HG02885 (cell line): Measurements from ENCODE around the gene HIPK2.

Source experiments
- ATAC-seq: cut with Tn5 transposase; IDR thresholded peaks from one replicate; pipeline ENCODE4 v1.9.1; 2021; ENCODE audit warnings: mild to moderate bottlenecking; ENCODE audit not compliant: unreplicated experiment, poor library complexity

The HIPK2 gene

GRCh38 chr7:139603282-139603681 is 174.5 kb downstream of the HIPK2 start:
- ATAC-seq, result no peak

GRCh38 chr7:139602143-139602722 is 175.6 kb downstream of the HIPK2 start:
- ATAC-seq, result no peak

DNA sequence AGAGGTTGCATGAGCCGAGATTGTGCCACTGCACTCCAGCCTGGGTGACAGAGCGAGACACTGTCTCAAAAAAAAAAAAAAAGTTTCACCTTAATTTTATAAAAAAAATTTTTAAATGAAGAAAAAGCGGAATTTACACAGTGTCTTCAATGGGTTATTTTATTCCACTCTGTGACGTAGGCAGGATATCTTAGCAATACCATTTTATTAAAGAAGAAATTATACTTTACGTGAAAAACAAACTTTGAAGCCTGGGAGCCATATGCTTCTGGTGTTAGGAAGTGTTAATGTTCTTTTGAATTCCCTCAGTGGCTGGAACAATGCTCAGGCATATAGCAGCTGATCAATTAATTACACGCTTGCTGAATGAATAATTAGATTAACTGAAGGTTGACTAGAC is 176.6 kb downstream of the HIPK2 start:
- no peak for ATAC-seq

DNA sequence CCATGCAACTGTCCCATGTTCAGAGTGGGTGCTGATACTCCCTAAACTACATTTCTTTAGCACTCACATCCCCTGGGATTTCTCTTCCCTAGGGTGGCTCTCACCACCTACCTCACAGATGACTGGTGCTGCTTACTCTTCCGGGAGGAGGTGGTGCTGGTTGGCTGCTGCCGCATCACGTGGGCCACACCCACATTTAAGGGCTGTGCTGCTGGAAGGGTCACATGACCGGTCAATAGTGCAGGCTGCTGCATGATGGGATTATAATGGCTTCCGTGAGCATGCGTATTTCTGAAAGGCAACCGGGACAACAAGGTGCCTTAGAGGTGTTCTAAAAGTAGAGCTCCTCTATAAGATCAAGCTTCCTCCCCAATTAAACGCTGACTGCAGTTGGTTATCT is 177.5 kb downstream of the HIPK2 start:
- ATAC-seq, result no peak

DNA sequence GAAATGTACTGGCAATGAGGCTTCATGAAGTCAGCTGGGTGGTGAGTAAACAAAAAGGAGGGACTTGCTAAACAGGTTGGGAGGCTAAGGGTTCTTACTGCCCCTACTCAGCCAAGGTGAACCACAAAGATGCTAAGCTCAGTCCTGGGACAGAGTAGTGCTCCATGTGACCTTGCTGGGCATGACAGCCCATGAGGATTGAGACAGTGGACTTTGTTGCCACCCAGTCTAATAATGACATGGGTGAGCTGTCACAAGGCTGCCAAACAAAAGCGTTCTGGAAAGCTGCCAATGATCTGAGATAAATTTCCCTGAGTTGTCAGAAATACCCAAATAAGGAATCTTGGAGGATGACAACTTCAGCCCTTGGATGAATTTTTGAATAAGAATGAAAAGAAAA is 179.2 kb downstream of the HIPK2 start:
- ATAC-seq, result no peak

DNA sequence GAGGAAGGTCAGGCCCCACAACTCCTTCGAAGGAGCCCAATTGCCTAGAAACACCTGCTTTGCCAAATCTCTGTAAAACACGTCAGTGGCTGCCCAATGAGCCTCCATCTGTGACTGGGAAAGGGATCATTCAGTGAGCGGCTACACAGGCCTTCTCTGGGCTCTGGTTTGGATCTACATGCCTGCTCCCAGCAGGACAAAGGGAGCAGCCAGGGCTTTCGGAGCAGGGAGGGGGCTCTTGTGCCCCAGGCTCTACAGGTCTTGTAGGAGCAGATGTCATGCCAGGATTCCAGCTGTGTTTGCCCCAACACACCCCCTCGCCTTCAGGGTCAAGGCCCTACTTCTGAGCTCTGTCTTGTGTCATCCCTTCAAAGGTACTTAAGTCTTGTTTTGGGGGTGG is 180.8 kb downstream of the HIPK2 start:
- no peak for ATAC-seq

GRCh38 chr7:139596626-139597025 is 181.2 kb downstream of the HIPK2 start:
- no peak for ATAC-seq

GRCh38 chr7:139595806-139596205 is 182.0 kb downstream of the HIPK2 start:
- ATAC-seq, result no peak

DNA sequence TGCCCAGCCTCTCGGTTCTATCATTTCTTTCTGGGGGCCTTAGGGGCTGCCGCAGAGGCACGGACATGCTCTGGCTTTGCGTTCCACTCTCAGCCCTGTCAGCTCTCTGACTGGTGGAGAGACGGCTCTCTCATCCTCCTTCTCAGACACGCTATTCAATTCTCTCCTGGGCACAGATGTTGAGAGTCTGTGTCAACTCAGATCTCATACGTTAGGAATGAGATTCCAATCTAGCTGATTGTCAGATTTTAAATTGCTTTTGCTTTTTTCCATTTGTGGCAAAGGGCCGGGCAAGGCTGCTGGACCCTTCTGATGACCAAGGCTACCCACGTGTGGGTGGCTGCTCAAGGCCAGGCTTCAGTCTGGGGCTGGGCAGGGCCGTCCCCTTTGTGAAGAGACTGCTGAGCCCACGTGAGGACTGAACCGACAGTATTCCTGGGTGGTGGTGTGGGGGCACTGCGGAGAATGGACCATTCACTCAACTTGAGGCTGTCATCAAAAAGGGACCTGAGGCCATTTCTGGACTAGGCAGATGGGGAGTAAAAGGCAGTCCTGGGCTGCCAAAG is 182.8 kb downstream of the HIPK2 start:
- ATAC-seq, result no peak

GRCh38 chr7:139594090-139594489 is 183.7 kb downstream of the HIPK2 start:
- ATAC-seq, result no peak

- ATAC-seq, result no peak
These were observed 184.9 kb downstream of the HIPK2 start for GRCh38 chr7:139592801-139593461.

DNA sequence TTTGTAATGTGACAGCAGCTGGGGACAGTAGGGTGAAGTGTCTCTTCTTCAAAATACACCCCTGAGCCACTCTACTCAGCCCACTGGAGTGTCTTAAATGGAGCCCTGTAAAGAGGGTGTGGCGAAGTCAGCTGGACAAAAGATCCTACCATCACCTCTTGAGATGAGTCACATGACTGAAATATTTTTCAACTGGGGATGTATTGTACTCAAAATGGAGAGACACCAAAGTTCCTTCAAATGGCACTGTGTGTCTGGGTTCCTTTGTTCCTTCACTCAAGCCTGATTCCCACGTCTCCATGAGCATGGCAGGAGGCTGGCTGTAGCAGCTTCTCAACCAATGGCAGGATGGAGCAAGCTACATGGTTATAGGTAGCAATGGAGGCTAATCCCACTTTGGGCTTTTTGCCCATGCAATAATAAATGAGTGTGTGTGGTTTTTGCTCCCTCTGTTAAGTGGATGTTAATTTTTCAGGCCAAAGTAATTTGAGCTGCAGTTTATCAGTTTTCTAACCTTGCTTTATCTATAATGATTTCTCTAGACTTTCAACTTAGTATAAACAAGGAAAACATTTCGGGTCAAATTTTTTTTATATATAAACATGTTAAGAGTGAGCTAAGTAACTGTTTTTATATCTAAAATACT is 186.1 kb downstream of the HIPK2 start:
- no peak for ATAC-seq

DNA sequence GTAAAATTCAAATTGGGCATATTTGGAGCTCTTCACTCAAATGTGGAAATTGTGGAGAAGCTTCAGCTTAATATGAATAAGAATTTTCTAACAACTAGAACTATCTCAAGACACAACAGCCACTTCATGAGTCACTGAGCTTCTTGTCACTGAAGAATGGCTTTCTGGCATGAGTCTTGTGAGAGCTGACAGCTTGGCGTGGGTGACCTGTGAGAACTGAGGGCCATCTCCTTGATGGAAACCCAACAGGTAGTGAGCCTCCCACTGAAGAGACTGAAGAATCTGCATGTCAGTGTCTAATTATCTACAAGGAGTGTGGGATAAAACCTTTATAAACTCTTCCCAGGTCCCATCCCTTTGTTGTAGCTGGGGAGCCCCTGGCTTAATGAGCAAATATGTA is 188.3 kb downstream of the HIPK2 start:
- ATAC-seq, result no peak

- no peak for ATAC-seq
These were observed 189.2 kb downstream of the HIPK2 start for GRCh38 chr7:139588632-139589031.

- no peak for ATAC-seq
These were observed 190.3 kb downstream of the HIPK2 start for GRCh38 chr7:139587535-139587934.

DNA sequence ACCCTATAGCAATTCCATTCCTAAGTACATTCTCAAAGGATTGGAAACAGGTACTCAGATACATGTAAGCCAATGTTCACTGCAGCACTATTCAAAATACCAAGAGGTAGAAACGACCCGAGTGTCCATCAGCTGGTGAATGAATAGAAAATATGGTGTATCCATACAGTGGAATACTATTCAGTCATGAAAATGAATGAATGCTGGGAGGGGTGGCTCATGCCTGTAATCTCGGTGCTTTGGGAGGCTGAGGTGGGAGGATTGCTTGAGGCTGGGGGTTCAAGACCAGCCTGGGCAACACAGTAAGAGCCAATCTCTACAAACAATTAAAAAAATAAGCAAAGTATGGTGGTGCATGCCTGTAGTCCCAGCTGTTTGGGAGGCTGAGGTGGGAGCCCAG is 191.5 kb downstream of the HIPK2 start:
- no peak for ATAC-seq

DNA sequence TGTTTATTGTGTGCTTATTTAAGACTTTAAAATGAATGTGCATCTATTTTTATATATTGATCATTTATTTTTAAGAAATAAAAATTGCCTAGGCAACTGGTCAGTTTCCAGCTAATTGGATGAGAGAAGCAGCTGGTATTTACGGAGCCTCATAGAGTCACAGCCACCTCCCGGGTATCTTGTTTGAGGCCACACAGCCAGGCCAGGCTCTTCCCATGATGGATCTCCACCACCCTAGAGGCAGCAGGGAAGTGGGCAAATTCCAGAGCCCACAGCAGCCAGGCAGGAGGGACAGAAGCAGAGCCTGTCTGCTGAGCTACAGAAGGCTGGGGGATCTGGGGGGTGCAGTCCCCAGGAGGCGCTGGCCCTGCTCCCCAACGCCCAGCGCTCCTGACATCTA is 192.8 kb downstream of the HIPK2 start:
- ATAC-seq, result no peak

DNA sequence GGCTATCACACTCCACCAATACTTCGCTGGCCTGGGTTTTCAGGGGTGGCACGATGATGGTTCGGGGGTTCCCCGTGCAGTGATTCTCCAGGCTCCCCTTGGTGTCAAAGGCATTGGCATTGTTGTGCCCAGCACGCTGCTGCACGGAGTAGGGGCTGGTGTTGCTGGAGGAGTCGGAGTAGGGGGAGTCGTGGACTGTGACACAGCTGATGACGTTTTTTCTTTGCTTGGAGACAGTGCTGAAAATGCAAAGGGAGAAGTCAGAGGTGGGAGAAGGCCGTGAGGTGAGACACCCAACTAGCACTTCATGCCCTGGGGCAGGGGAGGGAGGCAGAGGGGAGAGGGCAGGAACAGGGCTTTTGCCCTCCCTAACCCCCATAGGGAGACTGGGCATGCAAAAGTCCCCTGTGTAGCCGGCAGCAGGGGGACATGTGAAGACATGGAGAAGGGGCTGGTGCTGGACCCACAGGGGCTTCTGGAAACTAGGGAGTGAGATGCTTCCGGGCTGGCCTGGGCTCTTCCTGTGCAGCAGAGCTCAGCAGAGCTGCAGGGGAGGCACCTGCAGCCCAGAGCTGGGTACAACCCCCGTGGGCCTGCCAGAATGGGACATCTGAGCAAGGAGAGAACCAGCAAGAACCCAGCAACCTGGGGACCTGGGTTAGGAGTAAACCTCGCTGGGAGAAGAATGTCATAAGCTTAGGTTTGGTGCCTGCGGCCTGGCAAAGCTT is 193.8 kb downstream of the HIPK2 start:
- no peak for ATAC-seq

DNA sequence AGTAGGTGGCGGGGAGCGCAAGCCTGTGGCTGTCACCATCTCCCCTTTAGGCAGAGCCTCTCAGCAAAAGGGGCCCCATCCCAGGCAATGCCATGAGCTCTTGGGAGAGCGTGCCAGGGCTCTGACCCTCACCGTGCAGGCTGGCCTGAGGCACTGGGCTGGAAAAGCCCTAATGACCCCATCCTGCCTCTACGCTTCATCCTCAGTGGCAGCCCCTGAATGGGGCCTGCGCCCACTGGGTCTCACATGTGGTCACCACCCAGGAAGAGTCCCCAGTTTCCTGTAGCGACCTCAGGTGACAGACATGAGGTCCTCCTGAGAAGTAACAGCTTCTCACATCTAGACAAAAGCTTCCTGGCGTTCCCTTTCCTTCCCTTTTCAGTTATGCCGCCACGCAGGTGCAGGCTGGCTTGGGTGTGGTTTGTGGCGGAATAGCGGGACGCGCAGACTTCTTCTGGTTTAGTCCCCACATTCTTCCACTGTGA is 195.1 kb downstream of the HIPK2 start:
- ATAC-seq, result no peak

DNA sequence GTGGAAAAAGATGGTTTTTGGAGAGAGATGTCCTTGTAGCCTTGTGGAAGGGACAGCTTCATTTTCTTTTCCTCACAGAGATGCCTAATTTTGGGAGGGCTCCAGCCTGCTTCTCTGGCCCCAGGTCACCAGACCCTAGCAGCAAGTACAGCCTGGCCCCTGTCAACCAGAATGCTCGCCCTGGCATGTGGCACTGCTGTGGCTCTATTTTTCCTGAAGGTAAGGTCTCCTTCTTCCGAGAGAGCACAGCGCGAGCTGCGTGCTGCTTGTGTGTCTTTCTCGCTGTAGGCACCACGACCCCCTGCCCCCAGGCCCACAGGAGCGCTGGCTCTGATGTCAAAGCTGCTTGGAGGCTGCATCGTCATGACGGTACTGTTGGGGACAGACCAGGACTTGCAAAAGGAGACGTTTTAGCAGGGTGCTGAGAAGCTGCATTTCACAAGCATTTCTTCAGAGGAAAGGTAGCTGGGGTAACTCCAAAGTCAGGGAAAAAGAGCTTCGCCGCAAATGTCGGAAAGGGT is 195.6 kb downstream of the HIPK2 start:
- ATAC-seq, result no peak

GRCh38 chr7:139580435-139580834 is 197.4 kb downstream of the HIPK2 start:
- no peak for ATAC-seq
